SU-DHL-6 (cell line): Measurements from ENCODE around the gene DNAH12.

Source experiments
- CTCF ChIP-seq: fragments of 200-600 bp; sonication (generic); IDR thresholded peaks from one replicate; pipeline ENCODE4 v1.5.1; 2017; ENCODE audit warnings: antibody characterized with exemption, mild to moderate bottlenecking, low read length, moderate library complexity; ENCODE audit not compliant: insufficient read depth, poor library complexity, severe bottlenecking
- EZH2phosphoT487 ChIP-seq: fragments of 200-600 bp; sonication (generic), shearing (Covaris generic); conservative IDR thresholded peaks from 2 replicates; pipeline ENCODE4 v1.6.1; 2018; ENCODE audit warnings: mild to moderate bottlenecking, antibody characterized with exemption, low read length, moderate library complexity, mixed read lengths

- TF ChIP-seq CTCF (no peak), EZH2phosphoT487 (no peak)
Observed at GRCh38 chr3:57570878-57571277, 26.7 kb upstream of the DNAH12 start.
